ENCODE results near the gene SND1. TPM values are rescaled to one million over a fixed set of nuclear protein-coding genes. Genes with fewer than 3 reads are reported as not detected.

SND1 gene
- total and polyA plus RNA-seq, 2 donors (not counting 3 experiments of a cell fraction or from before 2014, with no cell fraction given): 116 to 249 TPM

- dilution Hi-C loops (cut with MboI; ENCODE audit: extremely low pct_ligation_motif_present, low sequenced_read_pairs): loop anchor here (25.0 kb wide), 1 partner anchor 504 kb away; no protein-coding TSS in a partner anchor
- BruUV-seq (replicated peaks): no TSS peak
- Histone ChIP-seq H3K27ac (ENCODE audit: insufficient read depth, low read depth, low read length) (no peak overlapping the region), H2AFZ (ENCODE audit: low read depth, low read length) (no peak overlapping the region), H3K4me2 (ENCODE audit: insufficient read depth, low read length) (no peak overlapping the region), H3K79me2 (ENCODE audit: control insufficient read depth, insufficient read depth, low read length) (peaks cover 23% of the 10 kb centered on the region), H3K9ac (replicated peaks; ENCODE audit: extremely low read depth, insufficient read depth, low read length) (no peak overlapping the region), H3K9me1 (replicated peaks; ENCODE audit: control insufficient read depth, extremely low read depth, insufficient read depth, low read length) (no peaks in the 10 kb centered on the region), H3K27me3 (ENCODE audit: control insufficient read depth in 2 of 2, insufficient read depth in 2 of 2, low read length in 2 of 2) (no peaks in the 10 kb centered on the region), H3K4me1 (ENCODE audit: control insufficient read depth, extremely low read depth, insufficient read depth, low read length) (peaks cover 5% of the 10 kb centered on the region), H3K4me3 (replicated peaks in 1 of 3; ENCODE audit: insufficient read depth in 1 of 3, low read depth in 1 of 3, low read length in 3 of 3) (no peak overlapping the region), H3K36me3 (ENCODE audit: control insufficient read depth in 2 of 2, extremely low read depth in 1 of 2, insufficient read depth in 2 of 2, low read length in 2 of 2) (peaks cover 18 to 34% of the 10 kb centered on the region in 2 experiments), H3K9me3 (replicated peaks; ENCODE audit: control insufficient read depth, insufficient read depth, low read length) (peaks cover 3% of the 10 kb centered on the region), H4K20me1 (replicated peaks; ENCODE audit: control insufficient read depth, extremely low read depth, insufficient read depth, low read length) (peaks cover 3% of the 10 kb centered on the region)
- intact Hi-C loops (cut with micrococcal nuclease): loop anchor here (1.0 to 10.0 kb wide), 6 partner anchors 121 to 616 kb away; partner anchors contain the start of genes ARF5 and GCC1
- POLR2A ChIA-PET: interaction anchor here (0.7 kb wide), 1 partner anchor 56 kb away, joined by 4 read pairs; no protein-coding TSS in a partner anchor
- FAIRE-seq: peak; percentile 87
- DNase-seq (ENCODE audit: low read depth, low spot score): peak; percentile 81
- TF ChIP-seq GATA2 (IDR thresholded peaks at IDR 0.05; ENCODE audit: insufficient read depth, insufficient read length, low read depth, low read length): no peak
- no peak for TF ChIP-seq FOS (IDR thresholded peaks at IDR 0.05; ENCODE audit: borderline replicate concordance, insufficient read depth, low read length)
- TF ChIP-seq POLR2AphosphoS5 (IDR thresholded peaks at IDR 0.05; ENCODE audit: insufficient read depth, low read depth, low read length): no peak
- TF ChIP-seq, protein P1, sequence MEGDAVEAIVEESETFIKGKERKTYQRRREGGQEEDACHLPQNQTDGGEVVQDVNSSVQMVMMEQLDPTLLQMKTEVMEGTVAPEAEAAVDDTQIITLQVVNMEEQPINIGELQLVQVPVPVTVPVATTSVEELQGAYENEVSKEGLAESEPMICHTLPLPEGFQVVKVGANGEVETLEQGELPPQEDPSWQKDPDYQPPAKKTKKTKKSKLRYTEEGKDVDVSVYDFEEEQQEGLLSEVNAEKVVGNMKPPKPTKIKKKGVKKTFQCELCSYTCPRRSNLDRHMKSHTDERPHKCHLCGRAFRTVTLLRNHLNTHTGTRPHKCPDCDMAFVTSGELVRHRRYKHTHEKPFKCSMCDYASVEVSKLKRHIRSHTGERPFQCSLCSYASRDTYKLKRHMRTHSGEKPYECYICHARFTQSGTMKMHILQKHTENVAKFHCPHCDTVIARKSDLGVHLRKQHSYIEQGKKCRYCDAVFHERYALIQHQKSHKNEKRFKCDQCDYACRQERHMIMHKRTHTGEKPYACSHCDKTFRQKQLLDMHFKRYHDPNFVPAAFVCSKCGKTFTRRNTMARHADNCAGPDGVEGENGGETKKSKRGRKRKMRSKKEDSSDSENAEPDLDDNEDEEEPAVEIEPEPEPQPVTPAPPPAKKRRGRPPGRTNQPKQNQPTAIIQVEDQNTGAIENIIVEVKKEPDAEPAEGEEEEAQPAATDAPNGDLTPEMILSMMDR (IDR thresholded peaks at IDR 0.05; ENCODE audit: extremely low read depth in 1 of 2, insufficient read depth in 1 of 2, low read depth in 1 of 2, low read length in 2 of 2): peak; percentile 62 to 63
- CTCF ChIA-PET: interaction anchor here (0.6 to 8.9 kb wide), 38 partner anchors 9 to 906 kb away, joined by 3 to 229 read pairs (median 4); partner anchors contain the start of gene LRRC4
Observed at GRCh38 chr7:127708788-127709187, 56.8 kb downstream of the SND1 start.

- POLR2A ChIA-PET: no interaction called here
- intact Hi-C loops (cut with micrococcal nuclease) (no loop called here), dilution Hi-C loops (cut with MboI; ENCODE audit: extremely low pct_ligation_motif_present, low sequenced_read_pairs) (loop anchor here (25.0 kb wide), 1 partner anchor 502 kb away; no protein-coding TSS in a partner anchor)
- Histone ChIP-seq H2AFZ (ENCODE audit: low read depth, low read length) (no peak overlapping the region), H3K9ac (replicated peaks; ENCODE audit: extremely low read depth, insufficient read depth, low read length) (no peak overlapping the region), H3K27me3 (ENCODE audit: control insufficient read depth in 2 of 2, insufficient read depth in 2 of 2, low read length in 2 of 2) (no peaks in the 10 kb centered on the region), H3K9me3 (replicated peaks; ENCODE audit: control insufficient read depth, insufficient read depth, low read length) (peaks cover 3% of the 10 kb centered on the region), H4K20me1 (replicated peaks; ENCODE audit: control insufficient read depth, extremely low read depth, insufficient read depth, low read length) (peaks cover 3% of the 10 kb centered on the region), H3K4me1 (ENCODE audit: control insufficient read depth, extremely low read depth, insufficient read depth, low read length) (peaks cover 5% of the 10 kb centered on the region), H3K4me3 (replicated peaks in 1 of 3; ENCODE audit: insufficient read depth in 1 of 3, low read depth in 1 of 3, low read length in 3 of 3) (no peak overlapping the region), H3K9me1 (replicated peaks; ENCODE audit: control insufficient read depth, extremely low read depth, insufficient read depth, low read length) (no peaks in the 10 kb centered on the region), H3K79me2 (ENCODE audit: control insufficient read depth, insufficient read depth, low read length) (peaks cover 36% of the 10 kb centered on the region), H3K4me2 (ENCODE audit: insufficient read depth, low read length) (no peak overlapping the region), H3K36me3 (ENCODE audit: control insufficient read depth in 2 of 2, extremely low read depth in 1 of 2, insufficient read depth in 2 of 2, low read length in 2 of 2) (peaks cover 6 to 17% of the 10 kb centered on the region in 2 experiments), H3K27ac (ENCODE audit: insufficient read depth, low read depth, low read length) (no peak overlapping the region)
- no peak for FAIRE-seq
- no peak for DNase-seq (ENCODE audit: low read depth, low spot score)
- CTCF ChIA-PET: interaction anchor here (3.5 to 8.9 kb wide), 2 partner anchors 7 to 499 kb away, joined by 15 to 229 read pairs; no protein-coding TSS in a partner anchor
- no peak for TF ChIP-seq POLR2A (IDR thresholded peaks at IDR 0.05; ENCODE audit: low read depth, low read length)
- TF ChIP-seq MYC (IDR thresholded peaks at IDR 0.05; ENCODE audit: low read depth, low read length): no peak
- TF ChIP-seq, protein P2, sequence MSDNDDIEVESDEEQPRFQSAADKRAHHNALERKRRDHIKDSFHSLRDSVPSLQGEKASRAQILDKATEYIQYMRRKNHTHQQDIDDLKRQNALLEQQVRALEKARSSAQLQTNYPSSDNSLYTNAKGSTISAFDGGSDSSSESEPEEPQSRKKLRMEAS (IDR thresholded peaks at IDR 0.05; ENCODE audit: insufficient read depth, insufficient read length): no peak
- TF ChIP-seq FOS (IDR thresholded peaks at IDR 0.05; ENCODE audit: borderline replicate concordance, insufficient read depth, low read length): no peak
- no peak for TF ChIP-seq JUN (IDR thresholded peaks at IDR 0.05; ENCODE audit: borderline replicate concordance, insufficient read depth, insufficient read length, low read depth)
- no peak for TF ChIP-seq GATA2 (IDR thresholded peaks at IDR 0.05; ENCODE audit: insufficient read depth, insufficient read length, low read depth, low read length)
- no peak for TF ChIP-seq EZH2 (IDR thresholded peaks at IDR 0.05; ENCODE audit: borderline replicate concordance, low read depth, low read length, severe bottlenecking)
- TF ChIP-seq POLR2AphosphoS5 (IDR thresholded peaks at IDR 0.05; ENCODE audit: insufficient read depth, low read depth, low read length): no peak
- TF ChIP-seq, protein P1 (IDR thresholded peaks at IDR 0.05; ENCODE audit: extremely low read depth in 1 of 2, insufficient read depth in 1 of 2, low read depth in 1 of 2, low read length in 2 of 2): no peak
- BruUV-seq (replicated peaks): no TSS peak
Observed at GRCh38 chr7:127710635-127711034, 58.6 kb downstream of the SND1 start.

Measured in endothelial cell of umbilical vein (primary cell).